Colonic mucosa (tissue), 4 donors: ENCODE data around the gene PKP3. TPM values are rescaled to one million over a fixed set of nuclear protein-coding genes. Genes with fewer than 3 reads are reported as not detected.
A peak's percentile ranks its signal among the peaks of the same experiment; 100 is the strongest.

Source experiments
- DNase-seq: peaks from one replicate; pipeline ENCODE4 v3.0.0-alpha.2; 2020
- H3K27ac ChIP-seq: fragments of 200-600 bp; one replicate; pipeline ENCODE4 v1.8.0; 2021
- H3K27me3 ChIP-seq: fragments of 200-600 bp; one replicate; pipeline ENCODE4 v1.8.0; 2021
- H3K36me3 ChIP-seq: fragments of 200-600 bp; one replicate; pipeline ENCODE4 v1.8.0; 2021
- H3K4me1 ChIP-seq: fragments of 200-600 bp; one replicate; pipeline ENCODE4 v1.8.0; 2021; ENCODE audit warnings: mild to moderate bottlenecking
- H3K4me3 ChIP-seq: fragments of 200-600 bp; one replicate; pipeline ENCODE4 v1.8.0; 2021
- H3K9ac ChIP-seq, 2 donors: one replicate each; pipeline ENCODE4 v1.7.0; 2013; ENCODE audit warnings: control low read depth in 2 of 2, low read depth in 2 of 2, low read length in 2 of 2
- H3K9me3 ChIP-seq: fragments of 200-600 bp; one replicate; pipeline ENCODE4 v1.8.0; 2021
- CTCF ChIP-seq: fragments of 200-600 bp; IDR thresholded peaks from one replicate; pipeline ENCODE4 v1.8.0; 2022; ENCODE audit warnings: antibody characterized with exemption, mild to moderate bottlenecking
- intact Hi-C: fragments of 100-400 bp; cut with DNase I; formaldehyde crosslinking; loops from one replicate; pipeline ENCODE4 v1.14.1; 2022
- total RNA-seq, 2 donors: library from RNA; stranded (reverse); fragmentation: NEBNext Ultra II Directional in 1 of 2; extraction: Animal tissue kit (Norgen Biotek cat#: 25700) in 1 of 2; gene quantifications; one replicate each; pipeline ENCODE4 v1.2.1, GENCODE V29; 2021
- donor health status: healthy.
- donor health status: DM: no; HTN: no; CAD: no.
- donor health status: DM: no; HTN: no; CAD: no.

Gene PKP3
- total RNA-seq, 2 donors from 2014 or later, result 167 to 247 TPM

- no peak for TF ChIP-seq CTCF
- Histone ChIP-seq H3K27ac (no peak overlapping the region), H3K9ac (no peak overlapping the region), H3K36me3 (no peaks in the 10 kb centered on the region), H3K4me3 (no peak overlapping the region), H3K27me3 (no peaks in the 10 kb centered on the region), H3K4me1 (no peaks in the 10 kb centered on the region), H3K9me3 (no peaks in the 10 kb centered on the region)
- intact Hi-C loops, result no loop called here
- DNase-seq, result no peak
These were observed 2.6 kb upstream of the PKP3 start for GRCh38 chr11:391117-392017.

- H3K4me3 ChIP-seq, result no peak overlapping the region
- TF ChIP-seq CTCF, result no peak
- H3K4me1 ChIP-seq, result no peaks in the 10 kb centered on the region
- intact Hi-C loops, result no loop called here
- H3K27me3 ChIP-seq, result no peaks in the 10 kb centered on the region
- H3K9ac ChIP-seq, result no peak overlapping the region
- no peaks in the 10 kb centered on the region for H3K9me3 ChIP-seq
- no peaks in the 10 kb centered on the region for H3K36me3 ChIP-seq
- no peak for DNase-seq
- no peak overlapping the region for H3K27ac ChIP-seq
These were observed 1.8 kb upstream of the PKP3 start for GRCh38 chr11:392102-392777.

- Histone ChIP-seq H3K27ac (peak overlapping the region; percentile 90), H3K9ac (peak overlapping the region in 1 of 2 donors; percentile 70), H3K4me3 (peak overlapping the region; percentile 79), H3K4me1 (no peaks in the 10 kb centered on the region), H3K9me3 (no peaks in the 10 kb centered on the region), H3K27me3 (no peaks in the 10 kb centered on the region), H3K36me3 (no peaks in the 10 kb centered on the region)
- intact Hi-C loops, result no loop called here
- DNase-seq, result peak; percentile 32
- no peak for TF ChIP-seq CTCF
These were observed 583 bp upstream of the PKP3 start for GRCh38 chr11:393219-394033.

GRCh38 chr11:394858-395655 is 1.0 kb downstream of the PKP3 start:
- Histone ChIP-seq H3K36me3 (no peaks in the 10 kb centered on the region), H3K27ac (peak overlapping the region; percentile 90), H3K9me3 (no peaks in the 10 kb centered on the region), H3K4me1 (no peaks in the 10 kb centered on the region), H3K27me3 (no peaks in the 10 kb centered on the region), H3K4me3 (peak overlapping the region; percentile 79), H3K9ac (peak overlapping the region; percentile 73 to 86)
- peak; percentile 26 for DNase-seq
- intact Hi-C loops, result no loop called here
- no peak for TF ChIP-seq CTCF
